Trophoblast cell (in vitro differentiated cells and primary cell): ENCODE data around the gene SLC26A9.

Source experiments
- DNase-seq, 2 donors: peaks; one replicate each; pipeline ENCODE4 v3.0.0-alpha.2; 2016
- H2AFZ ChIP-seq: 2 replicates; pipeline ENCODE4 v1.6.1; 2013; ENCODE audit warnings: low read length, moderate library complexity, mild to moderate bottlenecking; ENCODE audit not compliant: insufficient read depth, poor library complexity
- H2AK5ac ChIP-seq: 2 replicates; pipeline ENCODE4 v1.6.1; 2013; ENCODE audit warnings: mild to moderate bottlenecking, low read length
- H2BK120ac ChIP-seq: 2 replicates; pipeline ENCODE4 v1.6.1; 2013; ENCODE audit warnings: low read length, mild to moderate bottlenecking, moderate library complexity; ENCODE audit not compliant: insufficient read depth, poor library complexity
- H2BK12ac ChIP-seq: 2 replicates; pipeline ENCODE4 v1.6.1; 2013; ENCODE audit warnings: mild to moderate bottlenecking, low read length, moderate library complexity
- H2BK5ac ChIP-seq: 2 replicates; pipeline ENCODE4 v1.6.1; 2013; ENCODE audit warnings: low read length, low read depth, moderate library complexity, mild to moderate bottlenecking; ENCODE audit not compliant: poor library complexity
- H3K14ac ChIP-seq: 2 replicates; pipeline ENCODE4 v1.6.1; 2013; ENCODE audit warnings: mild to moderate bottlenecking, low read length
- H3K18ac ChIP-seq: 2 replicates; pipeline ENCODE4 v1.6.1; 2013; ENCODE audit warnings: mild to moderate bottlenecking, low read length
- H3K23ac ChIP-seq: 2 replicates; pipeline ENCODE4 v1.6.1; 2013; ENCODE audit warnings: low read length
- H3K27ac ChIP-seq: 2 replicates; pipeline ENCODE4 v1.5.1; 2013; ENCODE audit warnings: low read depth, mild to moderate bottlenecking, inconsistent platforms, low read length, moderate library complexity
- H3K27me3 ChIP-seq: 2 replicates; pipeline ENCODE4 v1.6.1; 2013; ENCODE audit warnings: inconsistent platforms, mild to moderate bottlenecking, low read length, moderate library complexity; ENCODE audit not compliant: insufficient read depth
- H3K36me3 ChIP-seq, 2 experiments: 1 replicate in 1 of 2; 2 replicates in 1 of 2; pipeline ENCODE4 v1.6.1; 2013; ENCODE audit warnings: low read length in 2 of 2, mild to moderate bottlenecking in 2 of 2, moderate library complexity in 1 of 2; ENCODE audit not compliant: insufficient read depth in 2 of 2, control insufficient read depth in 1 of 2
- H3K4ac ChIP-seq: 2 replicates; pipeline ENCODE4 v1.6.1; 2013; ENCODE audit warnings: low read depth, mild to moderate bottlenecking, low read length, moderate library complexity
- H3K4me1 ChIP-seq, 2 experiments: 1 replicate in 1 of 2; 2 replicates in 1 of 2; pipeline ENCODE4 v1.6.1; 2013; ENCODE audit warnings: low read length in 2 of 2, mild to moderate bottlenecking in 2 of 2, moderate library complexity in 1 of 2; ENCODE audit not compliant: insufficient read depth in 2 of 2, control insufficient read depth in 1 of 2
- H3K4me2 ChIP-seq: 2 replicates; pipeline ENCODE4 v1.6.1; 2013; ENCODE audit warnings: inconsistent platforms, mild to moderate bottlenecking, low read length, moderate library complexity
- H3K4me3 ChIP-seq: 2 replicates; pipeline ENCODE4 v1.5.1; 2013; ENCODE audit warnings: mild to moderate bottlenecking, low read depth, low read length, inconsistent platforms
- H3K79me1 ChIP-seq: one replicate; pipeline ENCODE4 v1.6.1; 2013; ENCODE audit warnings: low read length
- H3K79me2 ChIP-seq: 2 replicates; pipeline ENCODE4 v1.6.1; 2013; ENCODE audit warnings: low read length, mild to moderate bottlenecking; ENCODE audit not compliant: control insufficient read depth, insufficient read depth, poor library complexity
- H3K9ac ChIP-seq: 2 replicates; pipeline ENCODE4 v1.6.1; 2013; ENCODE audit warnings: mild to moderate bottlenecking, low read length
- H3K9me3 ChIP-seq: 2 replicates; pipeline ENCODE4 v1.6.1; 2013; ENCODE audit warnings: low read depth, mild to moderate bottlenecking, control low read depth, inconsistent platforms, low read length; ENCODE audit not compliant: insufficient read depth
- H4K12ac ChIP-seq: 2 replicates; pipeline ENCODE4 v1.6.1; 2013; ENCODE audit warnings: low read depth, mild to moderate bottlenecking, low read length, moderate library complexity
- H4K8ac ChIP-seq: 2 replicates; pipeline ENCODE4 v1.6.1; 2013; ENCODE audit warnings: low read depth, mild to moderate bottlenecking, low read length, moderate library complexity
- H4K91ac ChIP-seq: one replicate; pipeline ENCODE4 v1.6.1; 2013; ENCODE audit warnings: low read depth, mild to moderate bottlenecking, low read length, moderate library complexity
- WGBS: extraction: QIAGEN DNeasy Blood & Tissue Kit; methylation state at CpG from one replicate; pipeline ENCODE4 v1.1.7; 2013; ENCODE audit warnings: missing lambda C conversion rate; ENCODE audit not compliant: insufficient read length, insufficient coverage; ENCODE audit errors: extremely low coverage; 5-methylcytosine and 5-hydroxymethylcytosine counted together

The SLC26A9 gene

GRCh38 chr1:205926213-205926612 is 17.0 kb downstream of the SLC26A9 start:
- Histone ChIP-seq H3K18ac (no peak overlapping the region), H3K9me3 (no peaks in the 10 kb centered on the region), H3K4me2 (no peak overlapping the region), H2AFZ (no peak overlapping the region), H3K79me2 (no peaks in the 10 kb centered on the region), H3K4me1 (no peaks in the 10 kb centered on the region), H3K9ac (no peak overlapping the region), H2BK120ac (no peak overlapping the region), H2BK5ac (no peak overlapping the region), H3K14ac (no peak overlapping the region), H3K36me3 (no peaks in the 10 kb centered on the region), H3K27ac (no peak overlapping the region), H4K8ac (no peak overlapping the region), H4K91ac (no peak overlapping the region), H2AK5ac (no peak overlapping the region), H3K79me1 (no peaks in the 10 kb centered on the region), H3K23ac (no peak overlapping the region), H2BK12ac (no peak overlapping the region), H3K4me3 (no peak overlapping the region), H3K4ac (no peak overlapping the region), H3K27me3 (no peaks in the 10 kb centered on the region), H4K12ac (no peak overlapping the region)
- WGBS = no CpG with 5 or more reads among the region's 5 CpGs
- no peak for DNase-seq

GRCh38 chr1:205925736-205926135 is 17.5 kb downstream of the SLC26A9 start:
- no peaks in the 10 kb centered on the region for H3K79me2 ChIP-seq
- H3K36me3 ChIP-seq = no peaks in the 10 kb centered on the region
- no peak overlapping the region for H3K4me3 ChIP-seq
- no peak overlapping the region for H4K12ac ChIP-seq
- peak; percentile 7 to 38 for DNase-seq
- H3K27me3 ChIP-seq = no peaks in the 10 kb centered on the region
- no peak overlapping the region for H3K4me2 ChIP-seq
- no peaks in the 10 kb centered on the region for H3K9me3 ChIP-seq
- no peak overlapping the region for H3K9ac ChIP-seq
- no peaks in the 10 kb centered on the region for H3K79me1 ChIP-seq
- no peak overlapping the region for H3K4ac ChIP-seq
- no peak overlapping the region for H3K27ac ChIP-seq
- no peak overlapping the region for H3K23ac ChIP-seq
- H4K91ac ChIP-seq = no peak overlapping the region
- no peak overlapping the region for H3K14ac ChIP-seq
- no peak overlapping the region for H2BK12ac ChIP-seq
- no CpG with 5 or more reads among the region's 9 CpGs for WGBS
- no peak overlapping the region for H3K18ac ChIP-seq
- H4K8ac ChIP-seq = no peak overlapping the region
- no peak overlapping the region for H2AK5ac ChIP-seq
- H2AFZ ChIP-seq = no peak overlapping the region
- H2BK5ac ChIP-seq = no peak overlapping the region
- no peak overlapping the region for H2BK120ac ChIP-seq
- H3K4me1 ChIP-seq = no peaks in the 10 kb centered on the region

- H3K4me2 ChIP-seq = no peak overlapping the region
- H2BK5ac ChIP-seq = no peak overlapping the region
- H2AFZ ChIP-seq = no peak overlapping the region
- no peak overlapping the region for H3K27ac ChIP-seq
- H3K18ac ChIP-seq = no peak overlapping the region
- H2BK12ac ChIP-seq = no peak overlapping the region
- no peaks in the 10 kb centered on the region for H3K9me3 ChIP-seq
- H3K14ac ChIP-seq = no peak overlapping the region
- no peak overlapping the region for H3K9ac ChIP-seq
- no peak overlapping the region for H4K91ac ChIP-seq
- no peaks in the 10 kb centered on the region for H3K79me2 ChIP-seq
- no peak overlapping the region for H4K12ac ChIP-seq
- no peak overlapping the region for H4K8ac ChIP-seq
- no peaks in the 10 kb centered on the region for H3K4me1 ChIP-seq
- no peaks in the 10 kb centered on the region for H3K79me1 ChIP-seq
- no peak overlapping the region for H2BK120ac ChIP-seq
- H3K4ac ChIP-seq = no peak overlapping the region
- H3K23ac ChIP-seq = no peak overlapping the region
- no peak for DNase-seq
- no peaks in the 10 kb centered on the region for H3K36me3 ChIP-seq
- no peak overlapping the region for H3K4me3 ChIP-seq
- H3K27me3 ChIP-seq = no peaks in the 10 kb centered on the region
- H2AK5ac ChIP-seq = no peak overlapping the region
These were observed 18.8 kb downstream of the SLC26A9 start for GRCh38 chr1:205924460-205924790.

DNA sequence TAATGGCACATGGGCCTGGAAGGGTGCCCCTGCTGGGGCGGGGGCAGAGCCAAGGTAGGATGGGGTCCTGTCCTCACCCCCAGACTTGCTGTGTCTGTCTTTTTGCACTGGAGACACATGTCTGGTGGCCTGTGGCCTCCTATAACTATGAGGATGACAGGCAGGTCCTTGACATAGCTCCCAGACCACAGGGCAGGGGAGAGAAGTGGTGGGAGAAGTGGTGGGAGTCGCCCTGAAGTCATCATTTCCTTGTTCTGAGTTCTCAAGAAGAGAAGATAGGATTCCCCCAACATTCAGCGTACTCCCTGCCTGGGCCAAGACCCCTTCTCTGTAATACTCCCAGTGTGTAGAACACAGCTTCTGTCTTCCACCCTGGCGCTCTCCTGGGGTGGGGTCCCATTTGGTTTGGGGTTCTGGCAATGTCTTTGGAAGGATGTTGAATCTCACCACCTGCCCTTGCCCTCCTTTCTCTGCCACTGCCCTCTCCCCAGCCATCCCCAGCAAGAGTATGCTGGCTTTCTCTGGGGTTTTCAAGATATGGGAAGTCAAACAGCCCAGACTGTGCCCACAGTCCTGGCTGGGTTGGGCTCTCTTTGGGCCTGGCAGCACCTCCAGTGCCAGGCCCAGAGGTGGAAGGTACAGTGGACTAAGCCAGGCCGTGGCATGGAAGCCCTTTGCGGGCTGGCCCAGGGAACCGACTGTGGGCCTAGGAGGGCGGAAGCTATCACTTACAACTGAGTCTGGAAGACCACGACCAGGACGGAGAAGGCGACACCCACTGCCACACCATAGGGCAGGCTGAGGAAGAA is 19.4 kb downstream of the SLC26A9 start:
- H3K79me1 ChIP-seq = no peaks in the 10 kb centered on the region
- H2BK12ac ChIP-seq = no peak overlapping the region
- no peak overlapping the region for H3K9ac ChIP-seq
- no peaks in the 10 kb centered on the region for H3K9me3 ChIP-seq
- no peak for DNase-seq
- no peak overlapping the region for H3K4me2 ChIP-seq
- H3K4me3 ChIP-seq = no peak overlapping the region
- no CpG with 5 or more reads among the region's 11 CpGs for WGBS
- no peak overlapping the region for H3K23ac ChIP-seq
- no peak overlapping the region for H2AK5ac ChIP-seq
- no peak overlapping the region for H2BK120ac ChIP-seq
- no peaks in the 10 kb centered on the region for H3K79me2 ChIP-seq
- H4K91ac ChIP-seq = no peak overlapping the region
- no peak overlapping the region for H2BK5ac ChIP-seq
- no peak overlapping the region for H3K4ac ChIP-seq
- no peaks in the 10 kb centered on the region for H3K4me1 ChIP-seq
- H4K8ac ChIP-seq = no peak overlapping the region
- H3K18ac ChIP-seq = no peak overlapping the region
- H3K27ac ChIP-seq = no peak overlapping the region
- no peak overlapping the region for H4K12ac ChIP-seq
- H3K36me3 ChIP-seq = no peaks in the 10 kb centered on the region
- H2AFZ ChIP-seq = no peak overlapping the region
- H3K27me3 ChIP-seq = no peaks in the 10 kb centered on the region
- no peak overlapping the region for H3K14ac ChIP-seq
